Spinal cord (tissue), 10 donors: ENCODE data around the gene CBFA2T3. TPM values are rescaled to one million over a fixed set of nuclear protein-coding genes. Genes with fewer than 3 reads are reported as not detected.
A peak's percentile ranks its signal among the peaks of the same experiment; 100 is the strongest.

ENCODE experiments used
- DNase-seq, 6 donors: peaks; one replicate each; pipeline versions ENCODE4 v3.0.0 to v3.0.0-alpha.2; 2013 to 2015; ENCODE audit warnings: low spot score in 6 of 6, low read depth in 4 of 6
- H3K27ac ChIP-seq: one replicate; pipeline ENCODE4 v1.5.1; 2013; ENCODE audit warnings: low read depth, low read length, control low read depth
- H3K27me3 ChIP-seq: one replicate; pipeline ENCODE4 v1.6.1; 2013; ENCODE audit warnings: low read length; ENCODE audit not compliant: control insufficient read depth, insufficient read depth
- H3K36me3 ChIP-seq: one replicate; pipeline ENCODE4 v1.6.1; 2013; ENCODE audit warnings: low read length; ENCODE audit not compliant: control insufficient read depth, insufficient read depth
- H3K4me1 ChIP-seq: one replicate; pipeline ENCODE4 v1.6.1; 2013; ENCODE audit warnings: low read length; ENCODE audit not compliant: control insufficient read depth, insufficient read depth
- H3K4me3 ChIP-seq: one replicate; pipeline ENCODE4 v1.5.1; 2013; ENCODE audit warnings: low read depth, low read length, control low read depth
- H3K9me3 ChIP-seq: one replicate; pipeline ENCODE4 v1.6.1; 2013; ENCODE audit warnings: low read length; ENCODE audit not compliant: control insufficient read depth, insufficient read depth
- WGBS: methylation state at CpG from one replicate; pipeline ENCODE4 v1.1.5; 2013; ENCODE audit warnings: missing lambda C conversion rate; ENCODE audit not compliant: insufficient coverage; 5-methylcytosine and 5-hydroxymethylcytosine counted together
- polyA plus RNA-seq, 2 donors: library from polyadenylated mRNA; unstranded; fragments of 120-200 nt; gene quantifications; one replicate each; pipeline ENCODE4 v1.2.1, GENCODE V29; 2013; ENCODE audit not compliant: insufficient read length in 2 of 2
- total RNA-seq, 2 donors: library from RNA; depleted of rRNA in 1 of 2; stranded (reverse); fragments of 120-200 nt in 1 of 2; fragments of >200 nt in 1 of 2; gene quantifications; one replicate each; pipeline versions ENCODE4 v1.2.3 to v1.2.4, GENCODE V29; 2013 to 2014
- donor health status: healthy.

Gene CBFA2T3
- total and polyA plus RNA-seq, 4 donors, result 1.2 to 19.5 (median 11.0) TPM

- Histone ChIP-seq H3K9me3 (no peaks in the 10 kb centered on the region), H3K36me3 (no peaks in the 10 kb centered on the region), H3K27me3 (no peaks in the 10 kb centered on the region), H3K4me3 (no peak overlapping the region), H3K4me1 (peaks cover 9% of the 10 kb centered on the region), H3K27ac (no peak overlapping the region)
- no peak for DNase-seq
- WGBS, result 55% methylated on average over 10 of the region's 11 CpGs
Measured at GRCh38 chr16:88951989-88952388, 25.0 kb downstream of the CBFA2T3 start.

GRCh38 chr16:88951501-88951900 is 25.5 kb downstream of the CBFA2T3 start:
- H3K27me3 ChIP-seq, result no peaks in the 10 kb centered on the region
- WGBS, result 81% methylated on average over 15 of the region's 15 CpGs

GRCh38 chr16:88948781-88949490 is 28.1 kb downstream of the CBFA2T3 start:
- Histone ChIP-seq H3K27me3 (no peaks in the 10 kb centered on the region), H3K36me3 (no peaks in the 10 kb centered on the region), H3K9me3 (no peaks in the 10 kb centered on the region), H3K4me1 (peaks cover 9% of the 10 kb centered on the region), H3K27ac (no peak overlapping the region), H3K4me3 (no peak overlapping the region)
- 78% methylated on average over 12 of the region's 17 CpGs for WGBS
- DNase-seq, result no peak

More at GRCh38 chr16:88951501-88951900, 25.5 kb downstream of the CBFA2T3 start:
- Histone ChIP-seq H3K27ac (no peak overlapping the region), H3K9me3 (no peaks in the 10 kb centered on the region), H3K4me3 (no peak overlapping the region), H3K36me3 (no peaks in the 10 kb centered on the region), H3K4me1 (peaks cover 9% of the 10 kb centered on the region)
- DNase-seq, result no peak

- DNase-seq, result no peak
- Histone ChIP-seq H3K27ac (no peak overlapping the region), H3K4me1 (peaks cover 14% of the 10 kb centered on the region), H3K36me3 (no peaks in the 10 kb centered on the region), H3K27me3 (peaks cover 4% of the 10 kb centered on the region), H3K9me3 (no peaks in the 10 kb centered on the region), H3K4me3 (no peak overlapping the region)
- WGBS, result 47% methylated on average over 3 of the region's 10 CpGs
Measured at GRCh38 chr16:88945473-88945872, 31.5 kb downstream of the CBFA2T3 start.

GRCh38 chr16:88943741-88944140 is 33.3 kb downstream of the CBFA2T3 start:
- H3K4me3 ChIP-seq, result no peak overlapping the region
- H3K27ac ChIP-seq, result no peak overlapping the region
- 88% methylated on average over 19 of the region's 20 CpGs for WGBS
- no peaks in the 10 kb centered on the region for H3K9me3 ChIP-seq
- H3K36me3 ChIP-seq, result peaks cover 6% of the 10 kb centered on the region
- no peak for DNase-seq
- H3K4me1 ChIP-seq, result peaks cover 30% of the 10 kb centered on the region
- peaks cover 14% of the 10 kb centered on the region for H3K27me3 ChIP-seq

GRCh38 chr16:88943131-88943664 is 33.8 kb downstream of the CBFA2T3 start:
- Histone ChIP-seq H3K36me3 (peaks cover 11% of the 10 kb centered on the region), H3K4me3 (no peak overlapping the region), H3K4me1 (peaks cover 32% of the 10 kb centered on the region), H3K27me3 (peaks cover 14% of the 10 kb centered on the region), H3K9me3 (no peaks in the 10 kb centered on the region), H3K27ac (no peak overlapping the region)
- 83% methylated on average over 16 of the region's 18 CpGs for WGBS
- no peak for DNase-seq

GRCh38 chr16:88941913-88942909 is 34.8 kb downstream of the CBFA2T3 start:
- peak overlapping the region; percentile 29 for H3K4me3 ChIP-seq
- peaks cover 14% of the 10 kb centered on the region for H3K27me3 ChIP-seq
- 14% methylated on average over 50 of the region's 54 CpGs for WGBS
- no peak overlapping the region for H3K27ac ChIP-seq
- H3K4me1 ChIP-seq, result peaks cover 40% of the 10 kb centered on the region
- no peaks in the 10 kb centered on the region for H3K9me3 ChIP-seq
- DNase-seq, result peak in 2 of 6 donors; percentile 81 to 89
- peaks cover 21% of the 10 kb centered on the region for H3K36me3 ChIP-seq

- H3K27me3 ChIP-seq, result peaks cover 14% of the 10 kb centered on the region
Measured at GRCh38 chr16:88940862-88941817, 35.9 kb downstream of the CBFA2T3 start.

More at GRCh38 chr16:88940862-88941817, 35.9 kb downstream of the CBFA2T3 start:
- no peak overlapping the region for H3K27ac ChIP-seq
- DNase-seq, result peak in 2 of 6 donors; percentile 73 to 76
- peak overlapping the region; percentile 35 for H3K4me3 ChIP-seq
- H3K9me3 ChIP-seq, result no peaks in the 10 kb centered on the region
- H3K36me3 ChIP-seq, result peaks cover 26% of the 10 kb centered on the region
- under 1% methylated on average over 125 of the region's 152 CpGs for WGBS
- peaks cover 51% of the 10 kb centered on the region for H3K4me1 ChIP-seq
